NCI-H748 (cell line): Measurements from ENCODE around the gene KMT2E.
A peak's percentile ranks its signal among the peaks of the same experiment; 100 is the strongest.
"Not testable (repeated sequence)": the region's sequence is repeated elsewhere in the genome, so short reads cannot be mapped to it uniquely, and the experiment has no call there.

ENCODE experiments used
- DNase-seq: peaks from one replicate; lab custom pipeline; 2025; ENCODE audit not compliant: unreplicated experiment; lab: John Stamatoyannopoulos, UW

KMT2E gene

DNA sequence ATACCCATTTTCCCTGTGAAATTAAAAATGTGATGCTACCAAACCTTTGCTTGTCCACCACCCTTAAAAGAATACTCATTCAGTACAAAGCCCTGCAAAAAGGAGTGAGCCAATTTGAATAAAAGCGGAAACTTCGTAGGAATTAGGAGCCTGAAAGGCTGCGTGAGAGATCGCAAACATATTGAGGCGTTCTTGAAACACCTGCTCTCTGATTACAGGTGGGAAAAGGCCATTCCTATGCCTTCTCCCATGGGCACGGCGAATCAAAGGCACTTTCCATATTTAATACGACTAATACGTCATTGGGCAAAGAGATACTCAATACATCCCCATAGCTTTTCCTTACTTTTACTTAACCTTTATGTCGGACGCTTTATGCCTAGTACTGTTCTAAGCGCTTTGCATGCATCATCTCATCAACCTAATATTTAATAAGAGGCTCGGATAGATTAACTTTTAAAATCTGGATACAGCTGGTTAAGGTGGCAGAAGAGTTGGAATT lies 30.9 kb upstream of the KMT2E start:
- DNase-seq = peak; percentile 72

GRCh38 chr7:104983578-104984539 lies 30.1 kb upstream of the KMT2E start:
- peak; percentile 87 for DNase-seq

DNA sequence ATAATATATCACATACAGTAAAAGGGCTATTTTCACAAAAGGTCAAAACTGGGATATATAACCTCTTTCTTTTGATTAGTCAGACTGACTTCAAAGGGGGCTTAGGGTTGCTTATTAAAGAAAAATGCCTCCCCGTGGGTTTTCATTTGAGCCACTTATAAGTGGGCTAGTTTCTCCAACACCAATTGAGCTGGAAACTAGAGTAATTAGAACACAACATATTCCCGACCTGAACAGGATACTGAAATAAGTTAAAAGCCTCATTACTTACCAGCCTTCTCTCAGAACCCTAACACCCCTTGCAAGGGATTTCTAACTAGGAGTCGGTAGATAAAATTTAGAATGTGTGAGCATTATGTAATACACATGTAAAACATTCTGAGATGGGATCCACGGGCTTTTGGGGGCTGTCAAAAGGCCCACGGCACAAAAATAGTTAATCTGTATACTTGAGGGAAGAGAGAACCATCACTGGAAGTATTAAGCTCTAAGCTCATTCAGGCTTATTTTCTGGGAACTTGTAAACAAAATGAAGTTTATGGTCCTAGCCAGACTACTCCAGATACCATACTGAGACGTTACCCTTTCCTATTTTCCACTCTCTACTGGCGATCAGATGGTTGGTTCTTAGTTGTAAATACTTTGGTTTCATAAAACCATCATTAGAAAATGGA lies 29.3 kb upstream of the KMT2E start:
- no peak for DNase-seq

DNA sequence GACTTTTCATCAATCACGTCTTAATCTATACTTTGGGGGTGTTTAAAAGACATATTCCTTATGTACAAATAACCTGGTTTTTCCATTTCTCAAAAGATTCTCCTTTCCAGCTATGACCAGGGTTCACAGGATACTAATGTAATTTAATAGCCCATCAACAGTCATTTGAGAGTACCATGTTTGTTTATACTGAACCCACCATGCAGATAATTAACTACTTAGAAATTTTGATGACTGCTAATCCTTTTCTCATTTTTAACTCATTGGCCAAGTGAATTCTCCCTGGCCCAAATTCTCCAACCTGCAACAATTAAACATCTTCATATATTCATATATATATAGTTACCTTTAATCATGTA lies 28.8 kb upstream of the KMT2E start:
- peak; percentile 8 for DNase-seq

DNA sequence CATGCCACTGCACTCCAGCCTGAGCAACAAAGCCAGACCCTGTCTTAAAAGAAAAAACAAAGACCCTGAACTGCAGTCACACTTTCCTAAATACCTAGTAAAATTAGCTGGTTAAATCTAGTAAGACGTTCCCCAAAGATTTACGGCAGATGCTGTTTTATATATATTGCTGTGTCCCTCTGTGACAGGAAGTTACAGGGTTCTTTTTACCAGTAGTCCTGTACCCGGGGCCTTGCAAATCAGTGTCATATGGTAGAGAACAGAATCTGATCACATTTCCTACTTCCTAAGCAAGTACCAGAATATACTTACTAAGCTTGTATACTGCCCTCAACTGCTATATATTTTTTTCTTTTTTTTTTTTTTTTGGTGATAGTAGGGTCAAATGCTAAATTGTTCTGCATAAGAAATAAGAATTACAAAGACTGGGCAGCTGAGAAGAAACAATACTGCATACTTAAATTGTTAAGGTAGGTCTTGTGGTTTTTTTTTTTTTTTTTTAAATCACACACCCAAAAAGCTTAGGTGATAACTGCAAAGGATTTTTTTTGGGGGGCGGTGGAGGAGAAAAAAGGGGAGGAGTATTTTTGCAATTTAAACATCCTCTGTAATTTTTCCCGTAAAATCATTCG lies 27.3 kb upstream of the KMT2E start:
- DNase-seq = no peak

DNA sequence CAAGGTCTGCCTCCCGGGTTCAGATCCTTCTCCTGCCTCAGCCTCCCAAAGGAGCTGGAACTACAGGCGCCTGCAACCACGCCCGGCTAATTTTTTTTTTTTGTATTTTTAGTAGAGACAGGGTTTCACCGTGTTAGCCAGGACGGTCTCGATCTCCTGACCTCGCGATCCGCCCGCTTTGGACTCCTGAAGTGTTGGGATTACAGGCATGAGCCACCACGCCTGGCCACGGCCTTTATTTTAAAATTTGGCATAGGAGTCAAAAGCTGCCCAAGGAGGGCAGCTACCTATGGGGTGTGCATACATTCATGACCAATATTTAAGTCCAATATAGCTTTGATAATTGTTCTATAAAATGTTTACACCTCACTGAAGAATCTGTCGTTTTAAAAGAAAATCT lies 26.6 kb upstream of the KMT2E start:
- DNase-seq = not testable (repeated sequence)

GRCh38 chr7:104990983-104991382 lies 23.0 kb upstream of the KMT2E start:
- no peak for DNase-seq

DNA sequence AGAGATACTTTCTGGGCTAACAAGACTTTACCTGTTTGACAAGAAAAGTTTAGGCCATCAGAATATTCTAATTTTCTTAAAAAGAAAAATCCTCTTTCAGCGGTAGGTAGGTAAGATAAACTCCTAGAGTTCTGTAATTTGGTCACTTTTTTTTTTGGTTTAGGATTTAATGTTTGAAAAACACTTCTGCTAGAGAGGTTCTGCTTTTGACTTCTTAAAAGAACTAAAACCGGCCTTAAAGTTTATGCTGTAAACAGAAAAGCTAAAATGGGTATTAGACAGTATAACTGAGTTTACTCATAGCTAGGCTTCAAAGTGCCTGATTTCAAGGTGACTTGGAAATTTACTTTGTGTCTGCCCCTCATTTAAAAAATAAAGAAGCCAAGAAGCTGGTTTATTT lies 21.7 kb upstream of the KMT2E start:
- DNase-seq = no peak

DNA sequence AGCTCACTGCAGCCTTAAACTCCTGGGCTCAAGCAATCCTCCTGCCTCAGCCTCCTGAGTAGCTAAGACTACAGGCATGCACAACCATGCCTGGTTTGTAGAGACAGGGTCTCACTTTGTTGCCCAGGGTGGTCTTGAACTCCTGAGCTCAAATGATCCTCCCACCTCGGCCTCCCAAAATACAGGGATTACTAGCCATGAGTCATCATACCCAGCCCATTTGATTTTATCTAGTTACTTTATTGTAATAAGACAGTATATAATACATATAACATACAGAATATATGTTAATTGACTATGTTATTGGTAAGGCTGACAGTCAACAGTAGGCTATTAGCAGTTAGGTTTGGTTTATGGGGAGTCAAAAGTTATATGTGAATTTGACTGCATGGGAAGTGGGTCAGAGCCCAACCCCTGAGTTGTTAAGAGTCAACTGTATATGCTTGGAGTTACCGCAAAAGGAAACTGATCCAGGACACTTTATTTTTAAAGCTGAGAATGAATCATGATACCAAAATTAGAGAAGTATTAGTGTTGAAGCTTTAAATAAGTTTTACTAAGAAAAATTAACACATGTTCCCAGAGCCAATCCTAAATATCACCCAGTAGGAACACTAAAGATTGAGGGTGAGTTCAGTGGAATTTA lies 20.7 kb upstream of the KMT2E start:
- no peak for DNase-seq

DNA sequence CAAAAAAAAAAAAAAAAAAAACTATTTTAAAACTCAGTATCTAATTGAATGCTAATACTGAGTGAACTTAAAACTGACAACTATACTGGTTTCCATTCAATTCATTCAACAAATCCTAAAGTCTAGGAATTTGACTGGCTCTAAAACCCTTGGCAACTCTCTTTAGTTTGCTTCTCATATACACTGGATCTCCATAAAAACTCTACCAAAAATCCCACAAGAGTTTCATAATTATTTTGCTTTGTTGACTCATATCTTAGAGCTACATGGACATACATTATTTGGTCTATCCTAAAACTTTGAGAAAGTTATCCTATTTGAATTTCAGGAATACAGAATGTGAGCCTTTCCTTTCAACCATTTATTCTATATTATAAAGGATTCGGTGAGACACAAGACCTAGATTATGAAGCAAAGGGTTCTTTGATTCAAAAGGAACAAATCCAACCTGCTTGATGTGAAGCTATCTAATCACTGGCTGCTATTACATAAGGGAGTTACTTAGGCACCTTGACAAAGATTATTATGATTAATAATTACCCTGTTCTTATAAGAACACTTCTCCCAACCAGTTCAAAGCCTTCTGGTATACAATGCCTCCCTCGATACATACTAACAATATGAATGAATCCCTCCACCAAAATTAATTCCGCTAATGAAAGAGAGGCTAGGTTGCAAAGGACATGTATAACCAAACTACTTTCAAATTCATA lies 15.8 kb upstream of the KMT2E start:
- DNase-seq = no peak

GRCh38 chr7:105000200-105000599 lies 13.8 kb upstream of the KMT2E start:
- no peak for DNase-seq

- DNase-seq = no peak
Measured at GRCh38 chr7:105000927-105001336, 13.1 kb upstream of the KMT2E start.

DNA sequence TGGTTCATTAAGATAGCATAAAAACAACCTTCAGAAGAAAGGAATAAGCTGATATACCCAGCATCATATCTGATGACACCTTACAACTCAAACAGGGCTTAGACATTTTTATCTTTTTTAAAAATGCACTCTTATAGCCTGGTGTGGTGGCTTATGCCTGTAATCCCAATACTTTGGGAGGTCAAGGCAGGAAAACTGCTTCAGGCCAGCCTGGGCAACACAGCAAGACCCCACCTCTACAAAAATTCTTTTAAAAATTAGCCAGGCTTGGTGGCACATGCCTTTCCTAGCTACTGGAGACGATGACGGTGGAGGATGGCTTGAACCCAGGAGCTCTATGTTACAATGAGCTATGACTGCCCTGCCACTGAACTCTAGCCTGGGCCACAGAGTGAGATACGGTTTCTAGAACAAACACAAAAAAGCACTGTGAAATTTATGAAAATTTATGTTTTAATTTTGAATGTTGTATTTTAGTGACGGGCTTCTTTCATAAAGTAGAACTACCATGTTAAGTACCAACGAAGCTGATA lies 12.3 kb upstream of the KMT2E start:
- no peak for DNase-seq

GRCh38 chr7:105003275-105003674 lies 10.7 kb upstream of the KMT2E start:
- no peak for DNase-seq

GRCh38 chr7:105003872-105004510 lies 10.0 kb upstream of the KMT2E start:
- DNase-seq = no peak

- not testable (repeated sequence) for DNase-seq
Measured at GRCh38 chr7:105005006-105005405, 9.0 kb upstream of the KMT2E start.

DNA sequence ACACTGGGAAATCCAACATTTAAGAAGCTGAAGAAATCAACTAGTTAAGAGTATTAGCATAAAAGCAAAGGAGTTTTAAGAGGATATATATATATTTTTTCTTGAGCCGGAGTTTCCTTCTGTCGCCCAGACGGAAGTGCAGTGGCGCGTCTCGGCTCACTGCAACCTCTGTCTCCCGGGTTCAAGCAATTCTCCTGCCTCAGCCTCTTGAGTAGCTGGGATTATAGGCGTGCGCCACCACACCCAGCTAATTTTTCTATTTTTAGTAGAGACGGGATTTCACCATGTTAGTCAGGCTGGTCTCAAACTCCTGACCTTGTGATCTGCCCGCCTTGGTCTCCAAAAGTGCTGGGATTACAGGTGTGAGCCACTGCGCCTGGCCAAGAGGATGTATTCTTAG lies 8.5 kb upstream of the KMT2E start:
- DNase-seq = not testable (repeated sequence)

DNA sequence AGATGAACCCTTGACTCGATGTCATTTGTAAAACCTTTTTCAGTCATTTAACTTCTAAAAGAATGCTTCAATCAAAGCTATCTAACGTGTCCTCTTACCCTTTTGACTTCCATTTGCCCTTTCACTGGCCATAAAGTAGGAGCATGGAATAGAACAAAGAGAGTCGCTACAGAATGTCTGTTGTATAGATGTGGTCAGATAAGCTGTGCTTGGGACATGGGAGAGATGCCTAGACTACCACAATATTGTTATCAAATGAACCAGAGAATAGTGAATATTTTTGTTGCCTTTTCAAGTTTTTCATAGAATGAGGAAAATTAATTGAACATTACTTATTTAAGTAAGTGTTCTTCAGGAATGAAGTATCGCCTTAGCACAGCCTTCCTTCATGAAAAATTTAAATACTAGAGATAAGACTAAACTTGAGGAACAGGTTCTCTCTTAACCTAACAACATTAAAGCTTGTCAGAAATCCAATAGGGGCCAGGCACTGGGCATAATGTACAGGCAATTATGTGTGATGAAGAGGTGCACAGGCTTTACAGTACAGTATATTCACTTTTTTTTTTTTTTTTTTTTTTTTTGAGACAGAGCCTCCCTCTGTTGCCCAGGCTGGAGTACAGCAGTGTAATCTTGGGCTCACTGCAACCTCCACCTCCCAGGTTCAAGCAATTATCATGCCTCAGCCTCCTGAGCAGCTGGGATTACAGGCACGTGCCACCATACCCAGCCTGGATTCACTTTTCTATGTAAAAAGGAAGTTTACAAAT lies 7.5 kb upstream of the KMT2E start:
- DNase-seq = no peak

DNA sequence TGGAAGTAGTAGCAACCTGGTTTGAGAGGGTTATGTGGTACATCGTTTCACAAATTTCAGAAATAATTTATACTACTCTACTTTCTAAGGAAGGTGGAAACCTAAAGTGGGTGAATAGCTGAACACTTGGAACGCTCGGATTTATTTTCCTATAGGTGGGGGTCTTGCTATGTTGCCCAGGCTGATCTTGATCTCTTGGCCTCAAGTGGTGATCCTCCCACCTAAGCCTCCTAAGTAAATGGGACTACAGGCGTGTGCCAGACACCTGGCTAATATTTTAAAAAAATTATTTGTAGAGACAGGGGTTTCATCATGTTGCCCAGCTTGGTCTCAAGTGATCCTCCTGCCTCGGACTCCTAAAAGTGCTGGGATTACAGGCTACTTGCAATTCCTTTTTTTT lies 6.7 kb upstream of the KMT2E start:
- no peak for DNase-seq
